GM03348 (cell line): ENCODE results near the gene ORAI2.
"Not testable (repeated sequence)": the region's sequence is repeated elsewhere in the genome, so short reads cannot be mapped to it uniquely, and the experiment has no call there.

Source experiments
- DNase-seq: peaks from one replicate; pipeline ENCODE4 v3.0.0; 2012; ENCODE audit warnings: low spot score

The ORAI2 gene

DNA sequence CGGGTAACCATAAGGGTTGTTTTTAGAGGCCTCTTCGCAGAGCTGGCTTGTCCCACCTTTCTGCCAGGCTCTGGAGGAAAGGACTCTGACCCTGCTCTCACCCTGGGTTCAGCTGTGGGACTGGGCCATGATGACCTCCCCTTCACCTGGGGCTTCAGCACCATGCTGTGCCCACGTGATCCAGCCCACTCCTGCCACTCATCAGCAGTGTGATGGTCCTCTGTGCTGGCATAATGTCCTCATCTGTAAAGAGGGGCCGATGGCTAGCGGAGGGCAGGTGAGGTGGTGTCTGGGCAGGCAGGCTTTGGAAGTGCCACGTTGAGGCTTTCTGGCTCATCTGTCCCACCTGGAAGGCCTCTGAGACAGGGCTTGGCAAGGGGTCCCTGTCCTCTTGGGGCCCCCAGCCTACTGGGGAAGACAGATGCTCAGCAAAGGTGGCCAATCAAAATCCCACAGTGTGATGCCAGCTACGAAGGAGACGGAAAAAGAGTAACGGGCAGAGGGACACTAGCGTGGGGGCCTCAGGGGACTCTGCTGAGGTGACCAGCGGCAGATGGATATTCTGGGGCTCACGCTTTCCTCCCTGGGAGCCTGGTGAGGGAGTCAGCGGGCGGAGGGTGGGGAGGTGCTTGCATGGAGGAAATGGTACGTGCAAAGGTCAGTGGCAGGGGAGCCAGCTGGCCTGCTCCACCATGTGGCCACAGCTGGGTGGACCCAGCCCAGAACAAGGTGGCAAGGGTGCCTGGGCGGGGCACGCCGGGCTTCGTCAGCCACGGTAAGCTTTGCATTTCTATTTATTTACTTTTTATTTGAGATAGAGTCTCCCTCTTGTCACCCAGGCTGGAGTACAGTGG is 36.8 kb downstream of the ORAI2 start:
- no peak for DNase-seq

DNA sequence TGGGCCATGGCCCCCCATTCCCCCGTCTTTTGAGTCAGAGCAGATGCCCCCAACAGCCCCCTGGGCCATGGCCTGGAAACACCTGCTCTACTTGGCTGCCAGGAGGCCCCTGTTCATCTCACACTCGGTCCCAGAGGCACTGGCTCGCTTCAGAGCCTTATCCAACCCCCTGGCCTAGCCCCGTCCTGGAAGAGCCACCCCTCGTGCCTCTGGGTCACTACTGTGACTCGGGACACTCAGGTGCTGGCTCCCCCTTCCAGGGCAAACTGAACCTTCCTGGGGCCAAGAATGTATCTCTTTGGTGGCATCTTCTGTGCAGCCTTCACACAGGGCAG is 38.4 kb downstream of the ORAI2 start:
- DNase-seq = no peak

DNA sequence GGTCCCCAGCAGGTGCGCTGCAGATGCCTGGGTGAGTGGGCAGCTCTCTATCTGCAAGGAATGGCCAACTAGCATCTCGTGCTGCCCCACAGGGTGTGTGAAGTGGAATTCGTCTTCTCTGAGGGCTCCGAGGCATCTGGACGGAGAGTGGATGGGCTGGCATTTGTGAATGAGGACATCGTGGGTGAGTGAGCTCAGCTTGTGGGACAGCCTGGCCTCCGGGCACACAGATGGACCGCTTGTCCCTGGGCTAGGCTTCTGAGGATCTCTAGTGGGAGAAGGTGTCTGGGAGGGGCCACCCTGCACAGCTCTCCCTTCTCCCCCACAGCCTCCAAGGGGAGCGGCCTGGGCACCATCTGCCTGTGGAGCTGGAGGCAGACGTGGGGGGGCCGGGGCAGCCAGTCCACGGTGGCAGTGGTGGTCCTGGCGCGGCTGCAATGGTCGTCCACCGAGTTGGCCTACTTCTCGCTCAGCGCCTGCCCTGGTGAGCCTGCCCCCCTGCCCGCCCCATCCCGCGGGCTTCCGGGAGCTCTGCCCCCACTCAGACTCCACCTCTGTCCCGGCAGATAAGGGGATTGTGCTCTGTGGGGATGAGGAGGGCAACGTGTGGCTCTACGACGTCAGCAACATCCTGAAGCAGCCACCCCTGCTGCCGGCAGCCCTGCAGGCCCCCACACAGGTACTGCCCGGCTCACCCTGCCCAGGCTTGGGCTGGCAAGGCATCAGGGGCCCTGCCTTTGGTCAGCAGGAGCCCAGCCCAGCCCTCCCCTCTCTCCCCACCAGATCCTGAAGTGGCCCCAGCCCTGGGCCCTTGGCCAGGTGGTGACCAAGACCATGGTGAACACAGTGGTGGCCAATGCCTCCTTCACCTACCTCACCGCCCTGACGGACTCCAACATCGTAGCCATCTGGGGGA is 39.0 kb downstream of the ORAI2 start:
- DNase-seq = no peak

DNA sequence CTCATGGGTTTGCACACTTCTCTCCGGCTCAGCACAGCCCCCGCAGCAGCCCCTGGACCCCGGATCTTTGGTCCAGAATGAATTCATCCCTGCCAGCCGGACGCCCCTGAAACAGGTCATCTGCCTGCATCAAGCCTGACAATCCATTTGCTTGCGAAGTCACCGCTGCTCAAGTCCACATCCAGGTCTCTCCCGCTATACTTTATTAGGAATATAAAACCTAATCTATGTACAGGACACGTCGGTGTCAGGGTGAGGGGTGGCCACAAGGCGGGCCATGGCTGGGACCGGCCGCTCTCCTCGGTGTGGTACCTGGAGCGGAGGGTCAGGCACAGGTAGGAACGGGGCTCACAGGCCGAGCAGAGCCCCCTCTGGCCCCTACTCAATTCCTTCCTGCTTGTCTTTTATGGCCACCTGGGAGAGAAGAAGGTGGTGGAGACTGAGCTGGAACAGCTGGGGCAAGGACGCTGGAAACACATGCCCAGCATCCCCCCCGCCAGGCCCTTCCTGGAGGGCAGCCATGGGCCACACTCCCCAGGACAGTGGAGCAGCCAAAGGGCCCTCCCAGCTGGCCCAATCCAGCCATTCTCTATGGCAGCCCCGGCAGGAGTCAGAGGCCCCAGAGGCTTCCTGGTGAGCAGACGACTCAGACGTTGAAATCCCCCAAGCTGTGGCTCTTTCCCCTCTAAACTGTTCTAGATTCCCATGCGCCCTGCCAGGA is 40.1 kb downstream of the ORAI2 start:
- DNase-seq = no peak

DNA sequence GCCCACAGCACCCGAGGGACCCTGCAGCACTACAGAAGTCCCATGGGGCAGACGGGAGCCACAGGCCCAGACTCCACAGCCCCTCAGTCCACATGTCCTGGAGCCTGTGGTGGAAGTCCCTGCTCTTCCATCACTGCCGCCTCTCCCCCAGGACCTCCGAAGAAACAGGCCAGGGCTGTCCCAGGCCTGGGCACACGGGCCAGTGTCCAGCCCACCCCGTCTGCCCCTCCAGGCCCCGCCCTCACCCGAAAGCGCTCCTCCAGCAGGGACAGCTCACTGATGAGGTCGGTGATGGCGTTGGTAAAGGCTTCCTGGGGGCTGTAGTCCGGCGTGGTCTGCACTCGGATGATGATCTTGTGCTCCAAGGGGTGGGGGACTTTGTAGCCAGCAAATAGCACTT is 40.7 kb downstream of the ORAI2 start:
- DNase-seq = not testable (repeated sequence)

DNA sequence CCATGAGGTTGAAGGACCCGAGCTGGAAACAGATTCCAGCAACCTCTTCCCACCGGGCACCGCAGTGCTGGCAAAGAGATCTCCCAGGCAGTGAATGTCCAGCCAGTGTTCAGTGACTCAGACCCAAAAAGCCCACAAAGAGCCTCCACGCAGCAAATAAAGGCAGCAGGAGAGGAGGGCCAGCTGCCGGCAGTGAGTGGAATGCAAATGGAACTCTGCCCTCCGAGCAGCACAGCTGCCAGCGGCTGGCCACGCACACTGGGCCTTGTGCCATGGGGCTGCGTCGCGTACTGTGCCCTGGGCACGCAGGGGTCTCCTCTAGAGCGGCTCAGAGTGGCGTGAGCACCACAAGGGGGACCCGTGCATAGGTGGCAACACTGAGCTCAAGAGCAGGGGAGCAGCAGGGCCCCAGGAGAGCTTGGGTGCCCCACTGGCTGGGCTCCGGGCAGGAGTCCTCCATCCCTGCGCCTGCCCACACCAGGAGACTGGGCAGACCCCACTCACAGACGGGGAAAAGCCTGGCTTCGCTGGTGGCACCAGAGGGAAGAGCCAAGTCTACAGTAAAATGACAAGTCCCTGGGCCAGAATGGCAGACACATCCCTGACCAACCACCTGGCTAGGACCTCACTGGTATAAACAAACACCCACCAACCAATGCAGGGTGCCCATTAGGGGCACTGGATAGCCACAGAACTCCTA is 41.5 kb downstream of the ORAI2 start:
- DNase-seq = not testable (repeated sequence)

DNA sequence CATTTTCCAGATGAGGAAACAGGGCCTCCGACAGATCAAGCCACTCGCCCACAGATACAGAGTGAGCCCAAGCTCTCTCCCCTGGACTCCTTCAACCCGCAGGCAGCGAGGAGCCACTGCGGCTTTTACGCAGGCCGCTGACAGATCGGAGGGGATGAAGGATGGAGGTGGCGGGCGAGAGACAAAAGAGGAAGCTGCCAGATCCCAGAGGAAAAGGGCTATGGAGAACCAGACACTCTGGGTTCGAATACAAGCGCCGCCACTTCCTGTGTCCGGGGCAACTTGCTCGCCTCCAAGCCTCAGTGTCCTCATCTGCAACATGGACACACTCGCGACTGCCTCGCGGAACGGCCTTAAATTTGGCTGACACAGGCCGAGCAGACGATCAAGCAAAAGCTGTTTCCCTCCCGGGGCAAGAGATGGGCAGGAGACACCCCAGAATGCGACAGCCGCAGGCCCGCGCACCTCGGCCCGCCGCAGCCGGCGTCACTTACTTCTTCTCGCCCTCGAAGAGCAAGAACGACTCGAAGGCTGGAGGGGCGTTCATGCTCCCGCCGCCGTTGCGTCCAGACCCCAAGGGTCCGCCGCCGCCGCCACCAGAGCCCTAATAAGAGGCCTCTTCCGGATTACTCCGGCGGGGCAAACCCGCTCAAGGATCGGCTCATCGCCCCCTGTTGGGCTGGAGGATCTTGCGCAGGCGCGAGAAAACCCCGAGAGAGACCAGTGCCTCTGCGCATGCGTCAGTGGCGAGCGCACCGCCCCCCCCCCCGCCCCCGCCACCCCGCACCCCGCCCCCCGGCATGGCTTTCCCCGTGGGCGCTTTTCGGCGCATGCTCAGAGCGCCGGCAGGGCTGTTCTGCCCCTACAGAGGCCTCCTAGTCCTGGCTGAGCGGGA is 45.2 kb downstream of the ORAI2 start, which contains the start of gene POLR2J:
Gene POLR2J (minus strand): TSS at position 609 of the 895 bp plus-strand sequence. CDS start 62 bp downstream, at position 547.
- DNase-seq = not testable (repeated sequence)

DNA sequence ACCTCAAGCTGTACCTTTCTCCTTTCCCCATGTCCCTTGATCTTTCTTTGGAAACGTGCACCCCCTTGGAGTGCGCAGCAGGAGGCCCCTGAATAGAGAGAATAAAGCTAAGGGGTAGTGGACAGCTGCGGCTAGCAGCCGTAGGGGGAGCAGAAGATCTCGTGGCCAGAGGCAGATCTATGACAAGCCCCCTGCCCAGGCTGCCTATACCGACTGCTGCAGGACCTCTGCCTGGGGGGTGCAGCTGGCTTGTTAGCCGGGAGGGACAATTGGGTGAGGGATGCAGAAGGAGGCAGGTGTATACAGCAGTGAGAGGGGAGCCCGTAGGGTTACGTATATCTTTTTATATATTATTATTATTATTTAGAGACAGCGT is 45.8 kb downstream of the ORAI2 start:
- not testable (repeated sequence) for DNase-seq

DNA sequence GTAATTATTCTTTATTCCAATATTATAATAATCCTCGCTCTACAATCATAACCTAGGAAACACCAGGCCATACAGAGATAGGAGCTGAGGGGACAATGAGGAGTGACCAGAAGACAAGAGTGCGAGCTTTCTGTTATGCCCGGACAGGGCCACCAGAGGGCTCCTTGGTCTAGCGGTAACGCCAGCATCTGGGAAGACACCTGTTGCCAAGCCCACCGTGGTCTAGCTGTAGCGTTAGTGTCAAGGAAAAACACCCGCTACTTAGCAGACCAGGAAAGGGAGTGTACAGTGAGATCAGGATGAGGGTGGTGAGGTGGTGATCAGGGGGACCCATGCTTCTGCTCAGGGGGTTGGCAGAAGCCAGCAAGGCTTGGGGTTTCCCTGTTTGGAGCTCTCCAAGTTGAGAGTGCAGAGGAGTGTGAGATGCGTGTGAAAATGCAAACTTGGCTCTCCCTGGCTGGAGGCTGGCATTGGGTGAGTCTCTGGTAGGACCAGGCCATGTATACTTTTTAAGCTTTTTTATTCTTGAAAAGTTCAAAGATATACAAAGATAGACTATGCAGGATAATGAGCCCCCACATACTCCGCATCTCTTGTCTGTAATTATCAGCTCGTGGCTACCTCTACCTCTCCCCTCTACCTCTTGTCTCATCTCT is 46.7 kb downstream of the ORAI2 start:
- DNase-seq = not testable (repeated sequence)

DNA sequence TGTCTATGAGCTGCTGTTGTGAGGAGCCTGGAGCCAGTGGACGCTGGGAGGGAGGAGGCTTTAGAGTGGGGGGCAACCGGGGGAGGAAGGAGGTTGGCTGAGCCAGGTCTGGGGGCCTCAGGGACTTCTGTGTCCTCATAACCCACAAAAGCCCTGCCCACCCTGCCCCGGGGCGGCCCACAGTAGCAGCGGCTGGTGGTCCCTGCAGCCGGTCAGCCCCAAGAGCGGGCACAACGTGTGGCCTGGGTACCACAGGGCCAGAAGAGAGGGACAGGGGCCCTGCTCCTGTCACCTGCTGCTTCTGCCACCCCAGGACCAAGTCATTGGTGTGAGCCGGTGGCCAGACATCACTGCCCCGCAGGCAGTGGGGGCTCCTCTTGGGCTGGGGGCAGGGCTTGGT is 48.6 kb downstream of the ORAI2 start:
- DNase-seq = not testable (repeated sequence)

DNA sequence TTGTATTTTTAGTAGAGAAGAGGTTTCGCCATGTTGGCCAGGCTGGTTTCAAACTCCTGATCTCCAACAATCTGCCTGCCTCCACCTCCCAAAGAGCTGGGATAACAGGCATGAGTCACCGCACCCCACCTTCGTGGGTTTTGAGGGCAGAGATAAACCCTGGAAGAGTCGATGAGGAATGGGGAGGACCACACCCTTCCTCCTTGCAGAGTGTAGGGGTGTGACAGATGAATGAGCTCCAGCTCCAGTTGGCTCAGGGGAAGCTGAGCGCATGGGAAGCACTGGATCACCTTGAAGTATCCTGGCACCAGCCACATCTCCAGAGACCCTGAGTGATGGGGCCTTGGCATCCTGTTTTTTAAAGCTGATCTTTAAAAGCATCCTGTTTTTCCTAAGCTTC is 50.9 kb downstream of the ORAI2 start:
- not testable (repeated sequence) for DNase-seq

DNA sequence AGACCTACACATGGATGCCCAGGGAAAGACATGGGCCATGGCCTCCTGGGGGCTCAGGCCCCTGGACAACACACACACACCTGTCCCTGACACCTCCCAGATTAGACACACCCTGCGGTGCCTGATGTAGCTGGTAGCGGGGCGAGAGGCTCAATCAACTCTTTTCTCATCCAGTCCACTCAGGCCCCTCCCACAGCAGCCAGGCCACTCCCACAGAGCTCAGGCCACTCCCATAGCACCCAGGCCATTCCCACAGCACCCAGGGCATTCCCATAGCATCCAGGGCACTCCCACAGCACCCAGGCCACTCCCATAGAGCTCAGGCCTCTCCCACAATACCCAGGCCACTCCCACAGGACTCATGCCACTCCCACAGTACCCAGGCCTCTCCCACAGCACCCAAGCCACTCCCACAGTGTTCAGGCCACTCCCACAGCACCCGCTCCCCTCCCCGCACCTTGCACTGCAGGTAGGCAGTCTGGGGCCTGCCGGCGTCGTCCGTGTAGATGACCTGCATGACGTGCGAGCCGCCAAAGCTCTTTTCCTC is 57.2 kb downstream of the ORAI2 start:
- not testable (repeated sequence) for DNase-seq

DNA sequence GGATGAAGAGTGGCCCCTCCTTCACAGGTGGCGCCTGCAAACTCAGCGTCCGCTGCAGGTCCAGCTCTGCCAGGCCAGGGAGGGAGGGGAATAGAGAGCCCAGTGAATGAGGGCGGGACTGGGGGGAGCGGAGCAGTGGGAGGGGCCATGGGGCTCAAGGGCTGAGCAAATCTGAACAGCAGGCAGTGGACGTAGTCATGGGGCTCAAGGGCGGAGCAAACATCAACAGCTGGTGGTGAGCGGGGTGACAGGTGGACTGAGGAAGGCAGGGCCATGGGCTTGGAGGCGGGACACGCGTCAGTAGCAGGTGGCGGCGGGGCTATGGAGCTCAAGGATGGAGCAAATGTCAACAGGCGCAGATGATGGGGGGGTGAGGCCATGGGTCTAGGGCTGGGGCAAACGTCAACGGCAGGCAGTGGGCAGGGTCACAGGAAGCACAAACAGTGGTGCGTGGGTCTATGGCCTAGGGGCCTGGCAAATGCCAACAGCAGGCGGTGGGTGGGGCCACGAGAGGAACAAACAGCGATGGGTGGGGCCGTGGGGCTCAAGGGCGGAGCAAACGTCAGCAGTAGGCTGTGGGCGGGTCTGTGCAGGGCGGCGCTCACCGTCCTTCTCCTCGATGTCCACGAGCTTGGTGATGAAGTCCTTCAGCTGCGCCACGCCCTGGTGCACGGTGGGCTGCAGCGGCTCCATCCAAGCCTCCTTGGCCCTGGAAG is 60.0 kb downstream of the ORAI2 start:
- not testable (repeated sequence) for DNase-seq

DNA sequence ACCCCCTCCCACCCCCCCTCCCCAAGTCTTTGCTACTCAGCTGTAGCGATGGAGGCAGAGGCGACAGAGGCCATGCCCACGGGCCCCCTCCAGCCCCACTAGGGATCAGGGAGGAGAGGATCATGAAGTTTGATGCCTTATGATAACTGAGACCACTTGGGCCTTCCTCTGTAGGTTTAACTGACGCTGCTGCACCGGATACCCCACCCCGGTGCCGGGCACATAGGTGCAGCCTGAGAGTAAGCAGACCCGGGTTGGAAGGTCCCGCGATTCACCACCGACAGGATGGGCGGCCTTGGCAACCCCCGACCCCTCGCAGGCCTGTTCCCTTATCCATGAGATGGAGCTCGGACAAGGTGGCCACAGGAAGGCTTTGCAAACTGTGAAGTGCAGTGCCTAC is 60.7 kb downstream of the ORAI2 start:
- DNase-seq = not testable (repeated sequence)

DNA sequence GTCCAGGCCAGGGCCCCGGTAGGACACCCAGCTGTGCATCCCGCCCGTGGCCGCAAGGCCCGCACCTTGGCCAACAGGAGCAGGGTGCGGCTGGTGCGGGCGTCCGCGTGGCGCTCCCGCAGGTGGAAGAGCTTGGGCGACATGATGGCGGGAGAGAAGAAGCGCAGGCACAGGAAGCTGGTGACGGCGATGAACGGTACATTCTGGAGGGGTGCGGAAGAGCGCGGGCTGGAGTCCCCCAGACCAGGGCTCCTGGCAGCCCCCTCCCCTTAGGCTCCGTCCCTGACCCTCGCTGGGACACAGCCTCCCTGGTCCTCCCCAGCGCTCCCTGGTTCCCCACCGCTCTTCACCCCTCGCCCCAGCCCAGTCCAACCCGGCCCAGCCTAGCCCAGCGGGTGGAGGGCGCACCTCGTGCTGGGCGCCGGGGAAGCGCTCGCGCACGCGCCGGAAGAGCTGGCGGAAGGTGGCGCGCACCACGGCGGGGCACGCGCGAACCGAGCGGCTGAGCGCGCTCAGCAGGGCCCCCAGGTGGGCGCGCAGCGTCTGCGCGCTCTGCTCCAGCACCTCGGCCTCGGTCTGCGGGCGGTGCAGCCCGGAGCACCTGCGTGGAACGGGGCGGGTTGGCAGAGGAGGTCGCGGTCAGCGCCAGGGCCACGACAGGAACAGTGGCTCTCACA is 61.2 kb downstream of the ORAI2 start:
- DNase-seq = not testable (repeated sequence)

DNA sequence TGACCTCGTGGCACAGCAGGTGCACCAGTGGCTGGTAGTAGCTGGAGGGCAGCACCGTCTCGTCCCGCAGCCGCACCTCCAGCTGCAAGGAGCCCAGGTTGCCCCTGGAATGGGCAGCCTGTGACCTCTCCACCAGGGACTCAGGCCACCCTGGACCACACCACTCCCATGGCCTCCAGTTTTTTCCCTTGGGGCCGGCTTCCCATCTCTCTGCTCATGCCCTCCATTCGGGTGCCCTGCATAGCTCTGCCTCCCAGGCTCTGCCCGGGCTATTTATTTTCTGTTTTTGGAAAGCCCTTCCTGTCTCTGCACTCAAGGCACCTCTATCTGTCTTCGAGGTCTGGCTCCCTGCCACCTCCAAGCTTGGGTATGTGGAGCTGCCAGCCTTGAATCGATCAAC is 63.5 kb downstream of the ORAI2 start:
- DNase-seq = not testable (repeated sequence)

DNA sequence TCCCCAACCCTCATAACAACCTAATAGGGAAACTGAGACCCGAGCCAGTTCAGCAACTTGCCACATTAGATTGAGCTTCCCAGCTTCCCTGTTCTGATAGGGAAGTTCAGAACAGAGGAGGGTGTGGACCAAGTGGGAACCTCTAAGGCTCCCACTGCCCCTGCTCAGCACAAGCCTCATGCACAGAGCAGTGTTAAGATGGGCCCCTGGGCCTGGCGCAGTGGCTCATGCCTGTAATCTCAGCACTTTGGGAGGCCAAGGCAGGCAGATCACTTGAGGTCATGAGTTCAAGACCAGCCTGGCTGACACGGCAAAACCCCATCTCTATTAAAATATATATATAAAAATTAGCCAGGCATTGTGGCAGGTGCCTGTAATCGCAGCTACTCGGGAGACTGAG is 63.9 kb downstream of the ORAI2 start:
- not testable (repeated sequence) for DNase-seq

DNA sequence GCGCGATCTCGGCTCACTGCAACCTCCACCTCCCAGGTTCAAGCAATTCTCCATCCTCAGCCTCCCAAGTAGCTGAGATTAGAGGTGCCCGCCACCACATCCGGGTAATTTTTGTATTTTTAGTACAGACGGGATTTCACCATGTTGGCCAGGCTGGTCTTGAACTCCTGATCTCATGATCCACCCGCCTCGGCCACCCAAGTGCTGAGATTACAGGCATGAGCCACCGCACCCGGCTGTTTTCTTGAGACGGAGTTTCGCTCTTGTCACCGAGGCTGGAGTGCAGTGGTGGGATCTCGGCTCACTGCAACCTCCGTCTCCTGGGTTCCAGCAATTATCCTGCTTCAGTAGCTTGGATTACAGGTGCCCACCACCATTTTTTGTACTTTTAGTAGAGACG is 64.9 kb downstream of the ORAI2 start:
- DNase-seq = not testable (repeated sequence)
